Measurements from ENCODE around the gene USP6NL.

Gene USP6NL

DNA sequence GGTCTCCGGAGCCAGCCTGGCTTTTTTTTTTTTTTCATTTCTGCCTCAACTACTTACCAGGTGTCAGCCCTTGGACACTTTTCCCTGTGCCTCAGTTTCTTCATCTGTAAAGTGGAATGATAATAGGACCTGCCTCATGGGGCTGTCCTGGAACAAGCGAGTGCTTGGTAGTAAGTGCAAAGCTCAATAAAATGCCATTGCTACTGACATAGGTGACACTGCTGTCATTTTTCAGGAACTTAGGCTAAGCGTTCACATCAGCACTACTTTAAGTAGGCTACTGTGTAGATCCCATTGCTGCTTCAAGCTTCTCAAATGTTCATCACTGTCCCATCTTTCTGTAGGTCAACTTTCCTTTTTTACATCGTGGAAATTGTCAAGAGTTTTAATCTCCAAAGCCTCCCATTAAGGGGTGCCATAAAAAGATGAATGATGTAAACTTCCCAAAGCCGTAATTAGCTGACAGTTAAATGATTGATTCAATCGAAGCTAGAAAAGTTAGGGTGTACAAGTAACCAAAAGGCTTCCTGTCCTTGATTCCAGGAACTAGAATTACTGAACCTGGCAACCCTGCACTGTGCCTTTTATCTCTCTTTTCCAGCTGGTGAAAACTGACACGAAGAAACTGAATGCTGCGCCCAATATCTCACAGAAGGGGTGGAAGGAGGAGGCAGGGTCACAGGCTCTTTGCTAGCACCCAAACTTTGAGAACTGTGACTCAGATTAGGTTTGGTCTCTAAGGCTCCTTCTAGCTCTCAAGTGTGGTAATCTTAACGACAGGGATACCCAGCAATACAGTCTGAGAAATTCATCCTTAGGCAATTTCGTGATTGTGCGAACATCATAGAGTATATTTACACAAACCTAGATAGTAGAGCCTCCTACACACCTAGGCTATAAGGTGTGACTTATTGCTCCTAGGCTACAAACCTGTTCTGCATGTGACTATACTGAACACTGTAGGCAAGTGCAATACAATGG is 861 bp upstream of the USP6NL start:
- H3K4me2 ChIP-seq (ENCODE audit: insufficient read depth, low read length) = peak overlapping the region; percentile 82
- H4K20me1 ChIP-seq (ENCODE audit: insufficient read depth, low read length) = peaks cover 5% of the 10 kb centered on the region; the same call in 1 of the 2 replicates
- peak overlapping the region; percentile 72 for H2AFZ ChIP-seq (ENCODE audit: low read depth, low read length)
- ATAC-seq (ENCODE audit: insufficient read depth, low read depth) (peak; percentile 52), DNase-seq (peak; percentile 57)
- peak overlapping the region; percentile 62 for H3K27ac ChIP-seq (ENCODE audit: low read length)
- H3K79me2 ChIP-seq (ENCODE audit: insufficient read depth, low read length) = peaks cover 36% of the 10 kb centered on the region
- TF ChIP-seq EZH2 (IDR thresholded peaks at IDR 0.05; ENCODE audit: borderline replicate concordance, low read depth, low read length, severe bottlenecking) = no peak
- TF ChIP-seq, protein P1, sequence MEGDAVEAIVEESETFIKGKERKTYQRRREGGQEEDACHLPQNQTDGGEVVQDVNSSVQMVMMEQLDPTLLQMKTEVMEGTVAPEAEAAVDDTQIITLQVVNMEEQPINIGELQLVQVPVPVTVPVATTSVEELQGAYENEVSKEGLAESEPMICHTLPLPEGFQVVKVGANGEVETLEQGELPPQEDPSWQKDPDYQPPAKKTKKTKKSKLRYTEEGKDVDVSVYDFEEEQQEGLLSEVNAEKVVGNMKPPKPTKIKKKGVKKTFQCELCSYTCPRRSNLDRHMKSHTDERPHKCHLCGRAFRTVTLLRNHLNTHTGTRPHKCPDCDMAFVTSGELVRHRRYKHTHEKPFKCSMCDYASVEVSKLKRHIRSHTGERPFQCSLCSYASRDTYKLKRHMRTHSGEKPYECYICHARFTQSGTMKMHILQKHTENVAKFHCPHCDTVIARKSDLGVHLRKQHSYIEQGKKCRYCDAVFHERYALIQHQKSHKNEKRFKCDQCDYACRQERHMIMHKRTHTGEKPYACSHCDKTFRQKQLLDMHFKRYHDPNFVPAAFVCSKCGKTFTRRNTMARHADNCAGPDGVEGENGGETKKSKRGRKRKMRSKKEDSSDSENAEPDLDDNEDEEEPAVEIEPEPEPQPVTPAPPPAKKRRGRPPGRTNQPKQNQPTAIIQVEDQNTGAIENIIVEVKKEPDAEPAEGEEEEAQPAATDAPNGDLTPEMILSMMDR (IDR thresholded peaks at IDR 0.05; ENCODE audit: borderline replicate concordance, extremely low read depth, low read length, poor library complexity, severe bottlenecking) = no peak
- H3K9me3 ChIP-seq (ENCODE audit: insufficient read depth, low read length, severe bottlenecking) = peaks cover 2% of the 10 kb centered on the region
- H3K4me1 ChIP-seq (ENCODE audit: insufficient read depth, low read length) = peaks cover 38% of the 10 kb centered on the region
- peak overlapping the region; percentile 78 for H3K9ac ChIP-seq (ENCODE audit: low read depth, low read length)
- peak overlapping the region; percentile 30 to 71; a peak in 3 of 4 replicates for H3K4me3 ChIP-seq (ENCODE audit: low read depth in 1 of 2, low read length in 2 of 2)
- no peaks in the 10 kb centered on the region; the same call in 1 of the 2 replicates for H3K36me3 ChIP-seq (ENCODE audit: insufficient read depth, low read length)
- H3K27me3 ChIP-seq (ENCODE audit: insufficient read depth, low read length, poor library complexity) = no peaks in the 10 kb centered on the region

DNA sequence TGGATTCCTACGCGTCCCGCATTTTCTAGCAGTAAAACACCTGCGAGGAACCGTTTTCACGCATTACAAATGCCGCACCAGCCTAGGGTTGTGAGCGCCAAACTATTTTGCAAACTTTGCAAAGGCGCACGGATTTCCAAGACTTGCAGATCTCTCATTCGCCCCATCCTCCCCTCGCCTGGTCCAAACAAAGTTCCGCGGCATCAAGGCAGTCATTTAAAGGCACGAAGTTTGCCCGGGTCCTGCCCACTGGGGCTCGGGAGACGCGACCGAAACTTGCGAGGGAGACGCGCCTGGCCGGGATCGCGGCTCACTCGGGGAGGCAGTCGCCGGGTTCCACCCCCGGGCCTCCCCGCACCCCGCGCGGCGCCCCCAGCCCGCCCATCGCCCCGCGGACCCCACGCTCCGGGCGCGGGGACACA is 613 bp downstream of the USP6NL start:
- Histone ChIP-seq H3K27me3 (ENCODE audit: insufficient read depth, low read length, poor library complexity) (no peaks in the 10 kb centered on the region), H3K4me3 (ENCODE audit: low read depth in 1 of 2, low read length in 2 of 2) (peak overlapping the region; percentile 41 to 71), H3K9me3 (ENCODE audit: insufficient read depth, low read length, severe bottlenecking) (no peaks in the 10 kb centered on the region), H3K4me2 (ENCODE audit: insufficient read depth, low read length) (peak overlapping the region; percentile 82), H4K20me1 (ENCODE audit: insufficient read depth, low read length) (peaks cover 5% of the 10 kb centered on the region; the same call in 1 of the 2 replicates), H3K9ac (ENCODE audit: low read depth, low read length) (peak overlapping the region; percentile 78), H3K36me3 (ENCODE audit: insufficient read depth, low read length) (no peaks in the 10 kb centered on the region; the same call in 1 of the 2 replicates), H3K79me2 (ENCODE audit: insufficient read depth, low read length) (peaks cover 49% of the 10 kb centered on the region), H3K4me1 (ENCODE audit: insufficient read depth, low read length) (peaks cover 38% of the 10 kb centered on the region), H3K27ac (ENCODE audit: low read length) (peak overlapping the region; percentile 62), H2AFZ (ENCODE audit: low read depth, low read length) (peak overlapping the region; percentile 72)
- TF ChIP-seq EZH2 (IDR thresholded peaks at IDR 0.05; ENCODE audit: borderline replicate concordance, low read depth, low read length, severe bottlenecking) = no peak
- TF ChIP-seq, protein P1 (IDR thresholded peaks at IDR 0.05; ENCODE audit: borderline replicate concordance, extremely low read depth, low read length, poor library complexity, severe bottlenecking) = no peak
- ATAC-seq (ENCODE audit: insufficient read depth, low read depth) (peak; percentile 39; the same call in 2 of the 3 replicates), DNase-seq (peak; percentile 48)

DNA sequence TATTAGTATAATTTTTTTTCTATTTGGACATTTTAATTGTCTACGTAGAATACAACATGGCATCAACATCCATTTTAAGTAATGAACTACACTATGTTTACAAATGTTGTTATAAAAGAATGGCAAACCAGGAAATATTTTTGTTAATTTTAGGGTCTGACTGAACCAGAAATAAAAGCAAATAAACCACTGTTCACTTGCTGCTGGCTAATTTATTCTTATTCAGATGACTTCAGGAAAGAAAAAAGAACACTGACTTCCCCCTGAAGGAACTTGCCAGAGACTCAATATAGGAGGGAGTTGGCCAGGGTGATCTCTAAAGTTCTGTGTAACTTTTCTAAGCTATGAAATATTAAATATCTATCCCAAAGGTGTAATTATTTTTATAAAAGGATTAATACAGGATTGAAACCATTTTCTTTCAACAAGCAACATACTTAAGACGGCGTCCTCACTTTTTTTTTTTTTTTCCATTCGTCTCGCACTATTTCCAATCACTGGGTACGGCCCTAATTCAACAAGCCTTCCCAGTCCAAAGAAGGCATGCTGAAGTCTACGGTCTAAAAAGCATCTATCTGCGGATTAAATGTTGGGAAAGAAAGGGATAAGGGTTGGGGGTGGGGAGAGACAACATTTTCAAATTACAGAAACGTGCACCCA is 1.2 kb downstream of the USP6NL start:
- Histone ChIP-seq H3K27me3 (ENCODE audit: insufficient read depth, low read length, poor library complexity) (no peaks in the 10 kb centered on the region), H3K9me3 (ENCODE audit: insufficient read depth, low read length, severe bottlenecking) (no peaks in the 10 kb centered on the region), H3K4me2 (ENCODE audit: insufficient read depth, low read length) (peak overlapping the region; percentile 82), H3K36me3 (ENCODE audit: insufficient read depth, low read length) (no peaks in the 10 kb centered on the region; the same call in 1 of the 2 replicates), H3K4me3 (ENCODE audit: low read depth in 1 of 2, low read length in 2 of 2) (peak overlapping the region; percentile 41 to 71), H3K27ac (ENCODE audit: low read length) (peak overlapping the region; percentile 62), H3K9ac (ENCODE audit: low read depth, low read length) (peak overlapping the region; percentile 78), H3K4me1 (ENCODE audit: insufficient read depth, low read length) (peaks cover 39% of the 10 kb centered on the region), H4K20me1 (ENCODE audit: insufficient read depth, low read length) (peaks cover 5% of the 10 kb centered on the region; the same call in 1 of the 2 replicates), H2AFZ (ENCODE audit: low read depth, low read length) (peak overlapping the region; percentile 72), H3K79me2 (ENCODE audit: insufficient read depth, low read length) (peaks cover 54% of the 10 kb centered on the region)
- TF ChIP-seq EZH2 (IDR thresholded peaks at IDR 0.05; ENCODE audit: borderline replicate concordance, low read depth, low read length, severe bottlenecking) = no peak
- DNase-seq (no peak), ATAC-seq (ENCODE audit: insufficient read depth, low read depth) (no peak)

All from DND-41 (cell line).